Upper lobe of right lung (tissue), 1 donor: ENCODE measurements around the gene KCNQ5. TPM values are rescaled to one million over a fixed set of nuclear protein-coding genes. Genes with fewer than 3 reads are reported as not detected.
"Not testable (repeated sequence)": the region's sequence is repeated elsewhere in the genome, so short reads cannot be mapped to it uniquely, and the experiment has no call there.

Experiments used
- ATAC-seq: fragments of 200-7000 bp; cut with Tn5 transposase; one replicate; pipeline ENCODE4 v1.9.1; 2020; ENCODE audit warnings: mild to moderate bottlenecking, moderate library complexity
- DNase-seq: peaks from one replicate; pipeline ENCODE4 v3.0.0-alpha.2; 2020
- H3K27ac ChIP-seq: fragments of 200-600 bp; one replicate; pipeline ENCODE4 v1.8.0; 2022
- H3K27me3 ChIP-seq: fragments of 200-600 bp; one replicate; pipeline ENCODE4 v1.8.0; 2022; ENCODE audit warnings: mild to moderate bottlenecking
- H3K36me3 ChIP-seq: fragments of 200-600 bp; one replicate; pipeline ENCODE4 v1.8.0; 2022
- H3K4me1 ChIP-seq: fragments of 200-600 bp; one replicate; pipeline ENCODE4 v1.8.0; 2022
- H3K4me3 ChIP-seq: fragments of 200-600 bp; one replicate; pipeline ENCODE4 v1.8.0; 2022; ENCODE audit warnings: mild to moderate bottlenecking
- H3K9me3 ChIP-seq: fragments of 200-600 bp; one replicate; pipeline ENCODE4 v1.8.0; 2022
- intact Hi-C: fragments of 100-400 bp; cut with DNase I; formaldehyde crosslinking; loops from one replicate; pipeline ENCODE4 v1.11.0; 2022
- long read RNA-seq: library from polyadenylated mRNA; unstranded; transcript quantifications from one replicate; pipeline ENCODE4 v2.0.0, GENCODE V29; 2021
- total RNA-seq: library from RNA; stranded (reverse); fragmentation: NEBNext Ultra II Directional; extraction: Animal tissue kit (Norgen Biotek cat#: 25700); gene quantifications from one replicate; pipeline ENCODE4 v1.2.1, GENCODE V29; 2021
- TF ChIP-seq, protein P1 (sequence below): fragments of 200-600 bp; IDR thresholded peaks from one replicate; pipeline ENCODE4 v1.8.0; 2022; ENCODE audit warnings: antibody characterized with exemption
- donor health status: DM: no; HTN: yes; CAD: no; lungs with severe emphysema.

Gene KCNQ5
- total RNA-seq: 1.3 TPM
- long read RNA-seq: 0 reads

DNA sequence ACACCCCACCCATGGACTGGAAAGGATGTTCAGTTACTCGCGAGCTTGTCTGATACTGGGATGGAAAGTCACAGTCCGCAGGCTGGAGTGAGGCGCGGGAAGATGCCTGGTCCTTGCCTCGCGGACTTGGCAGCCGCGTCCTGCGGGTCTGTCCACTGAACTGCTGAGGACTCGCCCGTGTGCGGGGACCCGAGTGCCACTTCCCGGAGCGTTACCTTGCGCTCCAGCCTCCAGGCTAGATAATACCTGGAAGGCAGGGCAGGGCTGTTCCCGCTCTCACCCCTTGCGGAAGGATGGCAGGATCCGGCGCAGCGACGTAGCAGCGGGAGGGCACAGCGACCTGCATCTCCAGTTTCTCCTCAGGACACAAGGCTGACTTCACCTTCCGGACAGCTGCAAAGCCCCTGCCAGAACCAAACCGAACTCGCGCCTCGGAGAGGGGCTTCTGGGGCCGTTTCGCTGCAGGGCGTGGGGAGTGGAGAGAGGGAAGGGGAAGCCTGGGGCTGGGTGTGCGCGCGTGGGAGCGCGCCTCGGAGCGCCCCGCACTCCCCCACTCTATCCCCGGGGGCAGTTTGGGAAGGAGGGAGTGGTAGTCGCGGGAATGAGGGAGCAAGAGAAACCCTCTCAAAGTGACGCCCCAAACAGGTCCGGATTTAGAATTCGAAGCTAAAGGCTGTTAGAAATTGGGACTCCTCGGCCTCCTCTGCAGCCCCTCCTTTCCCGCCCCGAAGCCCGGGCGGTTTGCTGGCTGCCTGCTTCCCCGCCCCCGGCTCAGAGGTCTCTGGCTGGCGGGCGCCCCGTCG, at the start of gene KCNQ5:
Gene KCNQ5 (plus strand): TSS at position 774 of the 803 bp plus-strand sequence.
- H3K36me3 ChIP-seq: no peaks in the 10 kb centered on the region
- peak; percentile 12 for ATAC-seq
- H3K27me3 ChIP-seq: peaks cover 6% of the 10 kb centered on the region
- TF ChIP-seq, protein P1, sequence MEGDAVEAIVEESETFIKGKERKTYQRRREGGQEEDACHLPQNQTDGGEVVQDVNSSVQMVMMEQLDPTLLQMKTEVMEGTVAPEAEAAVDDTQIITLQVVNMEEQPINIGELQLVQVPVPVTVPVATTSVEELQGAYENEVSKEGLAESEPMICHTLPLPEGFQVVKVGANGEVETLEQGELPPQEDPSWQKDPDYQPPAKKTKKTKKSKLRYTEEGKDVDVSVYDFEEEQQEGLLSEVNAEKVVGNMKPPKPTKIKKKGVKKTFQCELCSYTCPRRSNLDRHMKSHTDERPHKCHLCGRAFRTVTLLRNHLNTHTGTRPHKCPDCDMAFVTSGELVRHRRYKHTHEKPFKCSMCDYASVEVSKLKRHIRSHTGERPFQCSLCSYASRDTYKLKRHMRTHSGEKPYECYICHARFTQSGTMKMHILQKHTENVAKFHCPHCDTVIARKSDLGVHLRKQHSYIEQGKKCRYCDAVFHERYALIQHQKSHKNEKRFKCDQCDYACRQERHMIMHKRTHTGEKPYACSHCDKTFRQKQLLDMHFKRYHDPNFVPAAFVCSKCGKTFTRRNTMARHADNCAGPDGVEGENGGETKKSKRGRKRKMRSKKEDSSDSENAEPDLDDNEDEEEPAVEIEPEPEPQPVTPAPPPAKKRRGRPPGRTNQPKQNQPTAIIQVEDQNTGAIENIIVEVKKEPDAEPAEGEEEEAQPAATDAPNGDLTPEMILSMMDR: no peak
- no peak within 1 kb of the TSS for H3K27ac ChIP-seq
- H3K4me3 ChIP-seq: peak within 1 kb of the TSS; percentile 52
- H3K4me1 ChIP-seq: peaks cover 29% of the 10 kb centered on the region
- intact Hi-C loops: no loop called here
- no peak for DNase-seq
- H3K9me3 ChIP-seq: no peaks in the 10 kb centered on the region

DNA sequence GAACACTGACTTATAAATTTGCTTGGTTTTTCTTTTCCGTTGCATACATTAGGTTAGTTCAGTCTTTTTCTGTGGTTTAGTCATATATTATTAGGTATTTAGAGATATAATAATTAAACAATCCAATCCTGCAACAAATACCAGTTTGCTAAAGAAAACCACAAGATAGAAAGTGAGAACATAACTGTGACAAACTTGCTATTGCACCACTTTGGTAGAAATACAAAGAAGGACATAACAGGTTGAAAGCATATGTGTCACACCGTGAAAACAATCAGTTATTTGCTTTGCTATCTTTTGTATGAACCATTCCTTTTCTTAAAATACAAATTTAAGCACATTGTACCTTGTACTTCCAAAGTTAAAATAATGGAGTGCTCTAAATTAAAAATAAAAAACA, 42.0 kb upstream of the KCNQ5 start:
- no peak overlapping the region for H3K4me3 ChIP-seq
- no peaks in the 10 kb centered on the region for H3K36me3 ChIP-seq
- no peaks in the 10 kb centered on the region for H3K9me3 ChIP-seq
- DNase-seq (no peak), ATAC-seq (no peak)
- intact Hi-C loops: no loop called here
- TF ChIP-seq, protein P1: no peak
- H3K27me3 ChIP-seq: no peaks in the 10 kb centered on the region
- no peaks in the 10 kb centered on the region for H3K4me1 ChIP-seq
- no peak overlapping the region for H3K27ac ChIP-seq

DNA sequence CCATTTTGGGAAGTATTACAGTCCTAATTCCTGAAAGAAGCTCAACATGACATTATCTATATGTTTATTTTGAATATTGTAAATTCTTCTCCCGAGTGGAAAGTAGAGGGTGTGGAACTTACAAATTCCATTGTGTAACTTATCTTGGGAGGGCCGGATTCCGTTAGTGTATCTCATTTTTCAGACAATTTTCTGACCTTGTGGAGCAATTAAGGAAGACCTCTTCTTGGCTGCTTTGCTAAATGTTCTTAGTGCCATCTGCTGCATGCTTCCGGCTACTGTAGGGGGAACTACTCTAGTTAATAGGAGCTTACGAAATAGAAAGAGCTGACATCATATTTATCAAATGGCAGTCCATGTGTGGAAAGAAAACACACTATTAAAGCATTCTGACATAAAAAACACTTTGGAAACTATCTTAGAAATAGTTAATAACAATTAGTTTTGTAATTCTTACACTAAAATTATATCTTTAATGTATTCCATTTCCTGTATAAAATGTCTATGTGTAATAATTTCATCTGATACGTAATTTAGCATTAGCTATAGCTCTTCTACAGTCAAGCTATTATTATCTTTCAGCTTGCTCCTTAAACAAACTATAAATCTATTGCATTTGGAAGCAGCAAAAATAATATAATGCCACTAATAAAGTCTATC, 41.5 kb upstream of the KCNQ5 start:
- DNase-seq (no peak), ATAC-seq (peak; percentile 61)
- TF ChIP-seq, protein P1: peak; percentile 25
- Histone ChIP-seq H3K9me3 (no peaks in the 10 kb centered on the region), H3K27me3 (no peaks in the 10 kb centered on the region), H3K27ac (no peak overlapping the region), H3K4me3 (no peak overlapping the region), H3K36me3 (no peaks in the 10 kb centered on the region), H3K4me1 (no peaks in the 10 kb centered on the region)
- intact Hi-C loops: no loop called here

DNA sequence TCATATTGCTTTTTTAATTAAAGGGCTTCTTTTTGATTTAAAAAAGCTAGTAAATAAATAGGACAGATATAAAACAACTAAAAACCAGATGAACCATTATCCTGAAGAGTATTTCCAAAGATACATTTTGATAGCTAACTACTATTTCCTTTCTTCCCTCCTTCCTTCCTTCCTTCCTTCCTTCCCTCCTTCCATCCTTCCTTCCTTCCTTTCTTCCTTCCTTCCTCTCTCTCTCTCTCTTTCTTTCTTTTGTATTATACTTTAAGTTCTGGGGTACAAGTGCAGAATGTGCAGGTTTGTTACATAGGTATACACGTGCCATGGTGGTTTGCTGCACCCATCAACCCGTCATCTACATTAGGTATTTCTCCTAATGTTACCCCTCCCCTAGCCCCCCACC, 40.9 kb upstream of the KCNQ5 start:
- DNase-seq, H3K9me3 ChIP-seq, H3K27me3 ChIP-seq, H3K4me3 ChIP-seq, intact Hi-C loops, H3K36me3 ChIP-seq, H3K27ac ChIP-seq, ATAC-seq, H3K4me1 ChIP-seq: not testable (repeated sequence)

DNA sequence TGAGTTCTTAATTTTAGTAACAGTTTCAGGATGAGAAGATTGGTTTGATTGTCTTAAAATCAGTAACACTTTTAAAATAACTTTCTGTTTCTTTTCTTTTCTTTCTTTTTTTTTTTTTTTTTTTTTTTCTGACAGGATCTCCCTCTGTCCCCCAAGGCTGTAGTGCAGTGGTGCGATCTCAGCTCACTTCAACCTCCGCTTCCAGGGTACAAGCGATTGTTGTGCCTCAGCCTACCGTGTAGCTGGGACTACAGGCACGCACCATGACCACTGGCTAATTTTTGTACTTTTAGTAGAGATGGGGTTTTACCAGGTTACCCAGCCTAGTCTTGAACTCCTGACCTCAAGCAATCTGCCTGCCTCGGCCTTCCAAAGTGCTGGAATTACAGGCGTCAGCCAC, 33.7 kb upstream of the KCNQ5 start:
- no peaks in the 10 kb centered on the region for H3K36me3 ChIP-seq
- H3K27ac ChIP-seq: no peak overlapping the region
- intact Hi-C loops: no loop called here
- ATAC-seq: no peak
- no peak overlapping the region for H3K4me3 ChIP-seq
- no peaks in the 10 kb centered on the region for H3K9me3 ChIP-seq
- no peaks in the 10 kb centered on the region for H3K27me3 ChIP-seq
- TF ChIP-seq, protein P1: no peak
- H3K4me1 ChIP-seq: no peaks in the 10 kb centered on the region
- no peak for DNase-seq

DNA sequence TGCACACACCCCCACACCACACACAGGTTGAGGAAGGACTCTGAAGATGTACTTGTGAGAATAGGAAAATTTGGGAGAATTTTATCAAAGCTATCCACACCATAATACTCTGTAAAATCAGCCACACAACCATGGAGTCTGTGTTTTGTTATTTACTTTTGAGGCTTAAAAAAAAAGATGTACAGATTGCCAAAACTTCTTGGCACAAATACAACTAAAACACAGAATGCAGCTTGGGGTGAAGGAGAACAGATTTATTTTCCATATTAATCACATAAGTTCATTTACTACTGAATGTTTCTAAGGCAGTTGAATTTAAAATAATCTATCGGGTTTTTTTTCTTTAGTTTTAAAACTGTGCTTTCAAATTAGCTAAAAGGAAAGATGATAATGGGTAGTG, 32.8 kb upstream of the KCNQ5 start:
- intact Hi-C loops: no loop called here
- DNase-seq (no peak), ATAC-seq (no peak)
- Histone ChIP-seq H3K9me3 (no peaks in the 10 kb centered on the region), H3K4me1 (no peaks in the 10 kb centered on the region), H3K27ac (no peak overlapping the region), H3K27me3 (no peaks in the 10 kb centered on the region), H3K4me3 (no peak overlapping the region), H3K36me3 (no peaks in the 10 kb centered on the region)
- TF ChIP-seq, protein P1: no peak
